ENCODE data around the gene UPK2.

The UPK2 gene

DNA sequence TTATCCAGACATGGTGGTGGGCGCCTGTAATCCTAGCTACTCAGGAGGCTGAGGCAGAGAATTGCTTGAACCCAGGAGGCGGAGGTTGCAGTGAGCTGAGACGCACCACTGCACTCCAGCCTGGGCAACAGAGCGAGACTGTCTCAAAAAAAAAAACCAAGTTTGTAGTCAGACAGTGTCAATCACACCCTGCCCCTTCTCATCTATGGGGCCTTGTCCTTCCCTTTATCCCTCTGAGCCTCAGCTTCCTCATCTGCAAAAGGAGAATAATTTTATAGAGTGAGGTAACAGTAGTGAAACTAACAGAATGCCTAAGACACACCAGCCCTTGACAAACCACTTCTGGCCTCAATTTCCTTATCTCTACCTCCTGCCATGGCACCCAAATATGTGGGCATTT is 41.1 kb upstream of the UPK2 start:
- Mint-ChIP-seq H3K4me1 (peaks cover 89% of the 10 kb centered on the region), H3K9me3 (no peaks in the 10 kb centered on the region), H3K36me3 (peaks cover 21% of the 10 kb centered on the region), H3K27ac (peak overlapping the region; percentile 94), H3K4me3 (peak overlapping the region; percentile 90)
- DNase-seq (ENCODE audit: low spot score in 2 of 2): no peak
- no peak for ATAC-seq

DNA sequence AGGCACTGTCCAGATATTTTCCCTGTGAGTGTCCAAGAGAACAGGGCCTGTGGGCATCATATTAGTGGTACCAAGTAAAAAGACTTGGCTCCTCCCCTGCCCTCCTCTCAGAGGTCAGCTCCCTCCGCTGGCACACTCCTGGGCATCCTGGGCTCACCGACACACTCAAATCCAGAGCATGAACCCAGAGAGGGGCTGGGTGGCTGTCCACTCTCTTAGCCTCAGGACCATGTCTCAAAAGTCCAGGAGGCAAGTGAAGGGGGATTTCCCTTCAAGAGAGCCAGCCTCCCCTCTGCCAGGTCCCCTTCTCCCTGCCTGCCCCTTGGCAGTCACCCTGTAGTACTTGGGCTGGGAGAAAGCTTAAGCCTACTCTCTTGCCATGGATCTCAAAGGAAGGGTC is 40.7 kb upstream of the UPK2 start:
- H3K4me3 Mint-ChIP-seq: peak overlapping the region; percentile 90
- H3K36me3 Mint-ChIP-seq: peaks cover 21% of the 10 kb centered on the region
- peak overlapping the region; percentile 94 for H3K27ac Mint-ChIP-seq
- ATAC-seq (no peak), DNase-seq (ENCODE audit: low spot score in 2 of 2) (no peak)
- peaks cover 93% of the 10 kb centered on the region for H3K4me1 Mint-ChIP-seq
- H3K9me3 Mint-ChIP-seq: no peaks in the 10 kb centered on the region

DNA sequence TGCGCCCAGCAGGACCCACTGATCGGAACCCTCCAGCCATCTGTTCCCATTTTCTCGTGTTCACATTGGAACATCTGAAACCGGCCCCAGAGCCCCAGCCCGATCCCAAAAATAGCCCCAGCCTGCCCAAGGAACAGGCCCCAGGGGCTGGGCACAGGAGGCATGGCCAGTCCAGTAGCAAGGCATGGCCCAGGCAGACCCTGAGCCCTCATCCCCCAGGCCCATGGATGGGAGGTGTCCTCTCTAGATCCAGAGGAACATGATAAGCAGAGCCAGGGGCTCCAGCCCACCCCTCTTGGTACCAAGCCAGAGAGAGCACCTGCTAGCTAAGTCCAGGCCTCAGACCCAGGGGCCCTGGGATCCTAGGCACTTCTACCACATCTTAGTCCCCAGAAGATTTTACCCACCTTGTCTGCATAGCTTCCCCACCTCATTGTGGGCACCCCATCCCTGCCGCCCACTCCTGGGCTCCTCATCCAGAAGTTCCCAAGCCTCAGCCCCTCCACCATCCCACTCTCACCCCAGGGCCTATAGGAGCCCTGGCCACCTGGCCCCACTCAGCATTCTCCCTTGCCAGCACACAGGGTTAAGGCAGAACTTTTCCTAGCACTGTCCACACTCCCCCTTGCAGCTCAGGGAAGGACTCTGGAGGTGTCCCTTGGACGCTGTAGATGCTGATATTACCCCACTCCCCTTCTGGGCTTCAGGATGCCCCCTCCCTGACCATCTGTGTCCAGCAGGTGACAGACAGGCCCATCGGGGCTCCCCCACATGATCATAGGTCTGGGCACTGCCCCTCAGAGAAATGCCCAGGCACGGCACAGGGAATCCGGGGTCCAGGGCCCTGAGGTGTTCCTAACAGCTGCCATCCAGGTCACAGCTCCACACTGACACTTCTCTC is 39.9 kb upstream of the UPK2 start:
- Mint-ChIP-seq H3K9me3 (no peaks in the 10 kb centered on the region), H3K27ac (peak overlapping the region; percentile 94), H3K36me3 (peaks cover 21% of the 10 kb centered on the region), H3K4me3 (peak overlapping the region; percentile 90), H3K4me1 (peaks cover 100% of the 10 kb centered on the region)
- ATAC-seq (no peak), DNase-seq (ENCODE audit: low spot score in 2 of 2) (no peak)

DNA sequence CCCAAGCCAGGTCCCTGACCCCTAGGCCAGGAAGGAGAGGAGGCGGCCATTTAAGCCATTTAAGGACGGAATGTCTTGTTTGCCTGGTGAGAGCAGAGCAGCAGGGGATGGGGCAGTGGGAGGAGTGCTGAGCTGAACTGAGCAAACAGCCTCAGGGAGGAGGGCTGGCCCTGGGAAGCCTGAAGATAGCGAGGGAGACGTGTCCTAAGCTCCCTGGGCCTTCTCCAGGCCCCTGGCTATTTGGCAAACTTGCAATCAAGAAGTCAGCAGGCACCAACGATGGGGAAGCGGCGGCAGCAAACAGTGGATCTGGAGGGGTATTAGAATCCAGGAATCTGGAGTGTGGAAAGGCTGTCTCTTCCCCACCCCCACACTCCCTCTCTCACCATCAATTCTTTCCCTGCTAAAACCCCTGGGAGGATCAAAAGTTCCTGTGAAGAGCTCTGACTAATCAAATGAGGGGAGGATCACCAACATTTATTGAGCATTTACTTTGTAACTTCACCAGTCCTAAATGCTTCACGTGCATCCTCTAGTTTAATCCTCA is 39.2 kb upstream of the UPK2 start:
- ATAC-seq: no peak
- Mint-ChIP-seq H3K4me3 (peak overlapping the region; percentile 90), H3K4me1 (peaks cover 100% of the 10 kb centered on the region)

DNA sequence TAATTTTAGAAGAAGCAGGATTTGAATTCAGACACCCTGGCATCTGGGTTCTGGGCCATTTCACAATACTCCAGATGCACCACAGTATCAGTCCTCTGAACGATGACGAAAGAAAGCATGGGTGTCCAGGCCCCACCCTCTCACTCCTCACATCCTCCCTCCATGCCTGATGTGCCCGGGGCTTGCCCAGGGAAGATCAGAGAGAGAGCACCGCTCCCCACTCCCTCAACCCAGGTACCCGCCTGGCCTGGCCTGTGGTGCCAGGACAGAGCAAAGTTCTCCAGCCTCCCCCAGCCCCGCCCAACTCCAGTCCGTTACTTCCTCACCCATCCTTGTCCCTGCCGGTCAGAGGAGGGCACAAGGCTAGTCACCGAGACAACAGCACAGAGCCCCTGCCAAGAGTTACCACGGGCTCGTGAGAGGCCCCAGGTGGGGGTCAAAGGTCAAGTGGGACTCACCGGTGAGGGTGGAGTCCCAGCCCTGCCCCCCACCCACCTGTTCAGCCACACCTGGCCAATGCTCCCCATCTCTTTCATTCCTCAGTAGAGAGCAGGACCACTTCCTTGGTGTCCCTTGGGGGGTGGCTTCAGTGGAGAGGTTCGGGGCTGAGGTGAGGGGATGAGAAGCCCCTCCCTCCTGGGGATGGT is 38.5 kb upstream of the UPK2 start:
- peak overlapping the region; percentile 94 for H3K27ac Mint-ChIP-seq
- H3K4me3 Mint-ChIP-seq: peak overlapping the region; percentile 90
- H3K36me3 Mint-ChIP-seq: peaks cover 14% of the 10 kb centered on the region
- peak in 1 of 2 donors; percentile 69 for DNase-seq (ENCODE audit: low spot score in 2 of 2)
- ATAC-seq: peak; percentile 58
- H3K4me1 Mint-ChIP-seq: peaks cover 93% of the 10 kb centered on the region
- no peaks in the 10 kb centered on the region for H3K9me3 Mint-ChIP-seq

More for the DNA sequence above, 39.2 kb upstream of the UPK2 start:
- peaks cover 18% of the 10 kb centered on the region for H3K36me3 Mint-ChIP-seq
- no peak for DNase-seq (ENCODE audit: low spot score in 2 of 2)
- H3K27ac Mint-ChIP-seq: peak overlapping the region; percentile 94
- H3K9me3 Mint-ChIP-seq: no peaks in the 10 kb centered on the region

DNA sequence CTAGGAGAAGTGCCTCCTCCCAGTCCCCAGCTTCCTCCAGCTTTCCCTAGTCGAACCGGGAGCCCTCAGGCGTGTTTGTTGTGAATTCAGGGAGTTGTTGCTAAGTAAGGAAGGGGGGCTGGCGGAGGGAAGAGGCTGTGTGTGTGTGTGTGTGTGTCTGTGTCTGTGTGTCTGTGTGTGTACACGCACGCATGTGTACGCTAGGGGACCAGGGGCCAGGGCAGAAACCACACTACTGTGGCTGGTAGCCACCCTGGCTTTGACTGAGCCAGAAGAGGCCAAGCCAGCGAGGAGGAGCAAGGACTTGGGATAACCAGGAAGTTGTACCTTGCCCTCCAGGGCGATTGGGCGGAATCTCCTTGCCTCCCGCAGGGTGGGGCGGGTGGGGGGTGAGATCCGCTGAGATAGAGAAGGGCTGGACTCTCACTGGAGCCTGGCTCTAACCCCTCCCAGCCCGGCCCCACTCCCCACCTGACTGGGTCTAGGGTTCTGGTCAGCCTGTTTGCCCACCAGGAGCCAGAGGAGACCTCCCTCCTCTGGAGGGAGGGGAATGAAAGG is 37.9 kb upstream of the UPK2 start:
- ATAC-seq: peak; percentile 27
- Mint-ChIP-seq H3K36me3 (peaks cover 14% of the 10 kb centered on the region), H3K4me3 (peak overlapping the region; percentile 90), H3K4me1 (peaks cover 93% of the 10 kb centered on the region), H3K27ac (peak overlapping the region; percentile 94), H3K9me3 (no peaks in the 10 kb centered on the region)
- peak in 1 of 2 donors; percentile 63 for DNase-seq (ENCODE audit: low spot score in 2 of 2)

DNA sequence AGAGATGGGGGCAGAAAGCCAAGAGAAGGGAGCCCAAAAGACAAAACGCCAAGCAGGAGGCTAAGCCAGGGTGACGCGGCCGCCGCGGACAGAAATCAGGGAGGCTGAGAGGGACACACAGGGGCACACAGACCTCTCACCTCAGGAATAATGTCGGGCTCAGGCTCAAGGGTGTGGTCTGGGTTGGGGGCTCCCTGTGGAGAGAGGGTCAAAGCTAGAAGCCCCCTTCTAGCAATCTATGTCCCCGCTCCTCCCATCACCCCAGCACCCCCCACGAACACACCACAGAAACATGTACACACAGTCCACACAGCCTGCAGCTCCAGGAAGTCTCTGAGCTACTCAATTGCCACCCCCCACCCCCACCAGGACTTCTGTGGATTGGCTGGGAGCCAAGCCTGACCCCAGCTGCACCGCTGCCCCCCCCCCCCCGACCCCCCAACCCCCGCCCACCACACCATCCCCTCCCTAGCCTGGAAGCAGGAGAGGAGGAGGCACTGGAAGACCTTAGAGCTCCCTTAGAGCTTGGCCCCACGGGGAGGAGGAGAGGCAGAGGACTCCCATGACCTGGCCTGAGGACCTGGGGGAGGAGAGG is 37.3 kb upstream of the UPK2 start:
- DNase-seq (ENCODE audit: low spot score in 2 of 2): no peak
- ATAC-seq: no peak
- peak overlapping the region; percentile 90 for H3K4me3 Mint-ChIP-seq
- H3K4me1 Mint-ChIP-seq: peaks cover 93% of the 10 kb centered on the region
- H3K9me3 Mint-ChIP-seq: no peaks in the 10 kb centered on the region
- H3K36me3 Mint-ChIP-seq: peaks cover 14% of the 10 kb centered on the region
- peak overlapping the region; percentile 94 for H3K27ac Mint-ChIP-seq

DNA sequence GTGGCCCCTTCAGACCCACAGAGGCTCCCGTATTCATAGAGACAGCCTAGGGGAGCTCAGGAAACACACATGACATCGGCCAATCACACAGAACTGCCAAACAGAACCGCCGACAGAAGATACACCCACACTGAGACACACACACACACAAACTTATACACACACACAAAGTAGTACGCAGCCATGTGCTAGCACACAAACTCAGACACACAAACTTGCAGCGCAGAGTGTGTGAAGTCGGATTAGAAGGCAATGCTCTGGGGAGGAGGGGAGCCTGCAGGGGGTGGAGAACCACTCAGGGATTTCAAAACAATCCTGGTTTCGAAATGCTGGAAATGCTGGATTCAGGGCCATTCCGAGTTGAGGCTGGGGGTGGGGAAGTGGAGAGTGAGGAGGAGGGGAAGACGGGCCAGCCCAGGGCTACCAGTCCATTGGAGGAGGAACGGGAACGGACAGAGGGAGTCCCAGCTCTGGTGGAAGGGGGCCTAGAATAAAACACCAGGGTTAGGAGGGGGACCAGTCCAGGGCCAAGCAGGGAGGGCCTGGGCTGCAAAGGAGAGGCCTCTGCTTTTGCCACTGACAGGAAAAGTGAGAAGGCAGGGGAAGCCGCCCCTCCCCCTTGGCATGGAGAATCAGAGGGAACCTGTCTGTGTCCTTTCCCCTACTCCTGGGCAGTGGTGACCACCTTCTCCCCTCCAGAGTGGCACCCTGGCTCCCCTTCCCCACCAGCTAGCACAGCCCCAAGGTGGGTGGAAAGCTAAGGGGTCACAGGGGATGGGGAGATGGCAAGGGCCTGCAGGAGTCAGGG is 34.8 kb upstream of the UPK2 start:
- ATAC-seq (no peak), DNase-seq (ENCODE audit: low spot score in 2 of 2) (no peak)
- Mint-ChIP-seq H3K4me3 (peak overlapping the region; percentile 90), H3K4me1 (peaks cover 81% of the 10 kb centered on the region), H3K27ac (peak overlapping the region; percentile 94), H3K9me3 (no peaks in the 10 kb centered on the region), H3K36me3 (peaks cover 15% of the 10 kb centered on the region)

DNA sequence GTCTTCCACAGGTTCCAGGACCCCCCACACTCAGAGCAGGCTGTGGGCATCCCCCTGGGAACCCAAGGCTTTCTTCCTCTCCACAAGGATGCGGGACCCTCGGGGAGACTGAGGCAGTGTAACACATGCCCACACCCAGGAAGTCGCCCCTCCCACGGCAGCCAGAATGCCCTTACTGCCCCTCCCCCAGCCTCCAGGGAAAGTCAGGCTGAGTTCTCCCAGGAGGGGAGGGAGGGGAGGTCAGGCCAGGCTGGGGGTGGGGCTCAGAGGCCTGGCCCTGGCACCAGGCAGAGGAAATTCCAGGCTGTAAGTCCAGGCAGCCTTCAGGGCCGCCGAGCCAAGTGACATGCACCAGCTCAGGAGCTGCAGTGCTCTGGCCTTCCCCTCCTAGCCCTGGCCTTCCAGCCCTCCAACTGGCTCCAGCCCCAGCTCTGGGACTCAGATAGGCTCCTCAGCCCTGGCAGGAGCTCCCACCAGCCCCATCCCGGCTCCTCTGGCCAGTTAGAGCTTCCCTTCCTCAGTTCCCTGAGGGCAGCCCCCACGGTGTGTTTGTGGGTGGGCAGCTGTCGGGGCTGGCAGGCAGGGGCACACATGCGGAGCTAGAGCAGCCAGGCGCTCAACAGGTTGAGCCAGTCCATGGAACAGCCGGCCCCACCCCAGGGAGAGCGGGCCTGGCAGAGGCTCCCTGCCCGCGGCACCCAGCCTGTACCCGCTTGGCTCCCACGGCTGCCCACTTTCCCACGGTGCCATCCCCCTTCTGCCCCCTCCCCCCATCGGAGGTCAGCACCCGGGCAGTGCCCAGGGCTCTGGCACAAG is 34.0 kb upstream of the UPK2 start:
- peak in 1 of 2 donors; percentile 59 for DNase-seq (ENCODE audit: low spot score in 2 of 2)
- peaks cover 81% of the 10 kb centered on the region for H3K4me1 Mint-ChIP-seq
- H3K36me3 Mint-ChIP-seq: peaks cover 19% of the 10 kb centered on the region
- no peaks in the 10 kb centered on the region for H3K9me3 Mint-ChIP-seq
- peak overlapping the region; percentile 94 for H3K27ac Mint-ChIP-seq
- ATAC-seq: no peak
- peak overlapping the region; percentile 90 for H3K4me3 Mint-ChIP-seq

DNA sequence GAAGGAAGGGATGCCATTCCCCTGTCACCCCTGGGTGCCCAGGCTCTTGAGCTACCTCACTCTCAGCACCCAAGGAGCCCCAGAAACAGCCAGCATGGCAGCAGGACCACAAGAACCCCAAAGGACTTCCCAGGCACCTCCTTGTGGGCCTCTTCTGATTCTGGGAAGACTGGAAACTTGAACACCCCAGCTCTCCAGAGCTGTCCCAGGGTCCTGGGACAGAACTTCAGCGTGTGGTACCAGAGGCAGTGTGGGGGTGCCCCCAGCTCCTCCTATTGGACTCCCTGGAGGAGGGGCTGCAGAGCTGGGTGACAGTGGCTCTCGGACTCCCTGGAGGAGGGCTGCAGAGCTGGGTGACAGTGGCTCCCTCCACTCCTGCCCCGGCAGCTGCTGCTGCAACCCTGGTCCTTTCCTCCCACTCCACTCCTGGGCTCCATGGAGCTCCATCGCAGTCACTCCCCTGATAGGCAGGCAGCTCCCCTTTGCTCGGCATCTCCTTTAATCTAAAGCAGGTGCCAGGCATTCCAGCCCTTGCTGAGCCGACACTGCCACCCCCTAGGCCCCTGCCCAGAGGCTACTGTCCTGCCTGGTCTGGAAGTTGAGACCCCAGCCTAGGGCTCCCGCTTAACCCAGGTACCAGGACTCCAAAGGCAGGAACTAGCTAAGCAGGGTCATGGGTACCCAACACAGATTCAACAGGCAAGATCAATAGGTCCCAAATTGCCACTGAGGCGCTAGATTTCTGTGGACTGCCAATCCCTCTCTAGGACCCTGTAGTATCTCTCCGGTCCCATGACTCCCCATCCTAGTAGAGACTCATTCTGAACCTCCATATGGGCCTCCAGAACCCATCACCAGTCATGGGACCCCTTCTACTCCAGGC is 33.1 kb upstream of the UPK2 start:
- H3K36me3 Mint-ChIP-seq: peaks cover 18% of the 10 kb centered on the region
- peak overlapping the region; percentile 94 for H3K27ac Mint-ChIP-seq

DNA sequence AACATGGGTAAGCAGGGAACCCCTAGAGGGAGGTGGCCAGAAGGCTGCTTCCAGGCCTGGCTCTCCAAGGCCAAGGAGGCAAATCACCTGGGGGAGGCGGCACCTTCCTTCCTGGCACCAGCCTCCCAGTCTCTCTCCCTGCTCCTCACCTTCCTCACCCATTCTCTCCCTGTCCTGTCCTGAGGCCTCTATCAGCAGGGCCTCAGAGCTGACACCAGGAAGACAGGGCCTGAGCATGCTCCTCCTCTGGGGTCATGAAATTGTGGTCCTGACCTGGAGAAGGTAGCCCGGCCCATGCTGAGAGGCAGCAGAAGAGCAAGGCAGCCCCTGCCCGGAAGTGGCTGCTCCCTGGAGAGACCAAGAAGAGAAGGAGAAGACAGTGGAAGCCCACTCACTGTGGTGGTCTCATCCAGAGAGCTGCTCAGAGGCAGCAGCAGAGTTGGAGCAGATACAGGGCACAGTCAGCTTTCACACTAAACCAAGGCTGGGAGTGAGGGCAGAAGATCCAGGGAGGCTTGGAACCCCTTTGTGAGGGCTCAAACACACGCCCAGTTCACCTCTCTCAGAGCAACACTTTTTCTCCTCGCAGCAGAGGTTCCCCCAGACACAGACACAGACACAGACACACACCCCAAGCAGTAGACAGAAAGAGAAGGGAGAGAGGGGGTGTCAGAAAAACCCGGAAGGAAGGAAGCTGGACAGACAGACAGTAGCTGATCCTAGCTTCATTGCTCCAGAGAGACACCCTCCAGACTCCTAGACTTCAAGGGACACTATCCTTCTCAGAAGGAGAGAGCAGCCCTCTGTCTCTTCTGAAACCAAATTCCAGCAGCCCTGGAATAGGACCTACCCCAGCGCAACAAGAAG is 32.1 kb upstream of the UPK2 start:
- Mint-ChIP-seq H3K36me3 (peaks cover 25% of the 10 kb centered on the region), H3K27ac (peak overlapping the region; percentile 94), H3K9me3 (no peaks in the 10 kb centered on the region), H3K4me3 (peak overlapping the region; percentile 90), H3K4me1 (peaks cover 76% of the 10 kb centered on the region)
- DNase-seq (ENCODE audit: low spot score in 2 of 2) (peak in 1 of 2 donors; percentile 57), ATAC-seq (no peak)

More for the DNA sequence above, 33.1 kb upstream of the UPK2 start:
- peaks cover 81% of the 10 kb centered on the region for H3K4me1 Mint-ChIP-seq
- H3K9me3 Mint-ChIP-seq: no peaks in the 10 kb centered on the region
- DNase-seq (ENCODE audit: low spot score in 2 of 2) (no peak), ATAC-seq (no peak)
- H3K4me3 Mint-ChIP-seq: peak overlapping the region; percentile 90

Data from stimulated activated effector memory CD8-positive, alpha-beta T cell treated with anti-CD3 and anti-CD28 coated beads, Interleukin-12 subunit alpha, Interleukin-12 subunit beta, amount 100 ng/mL, for 72 hours (primary cell).